Measurements from ENCODE around the gene WIPF2. TPM values are rescaled to one million over a fixed set of nuclear protein-coding genes. Genes with fewer than 3 reads are reported as not detected.

The WIPF2 gene
- total and polyA plus RNA-seq, 12 donors, result 5.2 to 30.2 (median 15.2) TPM

GRCh38 chr17:40313668-40314583, 94.8 kb downstream of the WIPF2 start:
- Histone ChIP-seq H3K4me3 (no peak overlapping the region), H3K36me3 (replicated peaks in 1 of 2) (no peaks in the 10 kb centered on the region), H3K27ac (peak overlapping the region in 3 of 5 donors; percentile 52 to 90 (median 56)), H3K4me1 (replicated peaks in 1 of 2) (peaks cover 46 to 93% of the 10 kb centered on the region in 2 donors), H3K27me3 (no peaks in the 10 kb centered on the region), H3K9me3 (replicated peaks in 1 of 3) (no peaks in the 10 kb centered on the region)
- 58 to 81% (median 65%) methylated on average over 5 to 7 of the region's 7 CpGs for WGBS, 4 donors
- TF ChIP-seq CTCF (IDR thresholded peaks at IDR 0.05) (no peak), POLR2A (IDR thresholded peaks at IDR 0.05) (no peak)
- intact Hi-C loops (cut with DNase I), result no loop called here
- DNase-seq, result no peak

GRCh38 chr17:40314584-40314956, 95.5 kb downstream of the WIPF2 start:
- H3K4me1 ChIP-seq (replicated peaks in 1 of 2), result peaks cover 51 to 93% of the 10 kb centered on the region in 2 donors
- WGBS, 4 donors, result 6 to 20% (median 13%) methylated on average over 1 to 3 of the region's 3 CpGs; no CpG with 5 or more reads in 1 of the 4 donors
- TF ChIP-seq POLR2A (IDR thresholded peaks at IDR 0.05), result no peak
- TF ChIP-seq CTCF (IDR thresholded peaks at IDR 0.05), result peak in 1 of 6 experiments; percentile 8
- H3K36me3 ChIP-seq (replicated peaks in 1 of 2), result no peaks in the 10 kb centered on the region
- H3K4me3 ChIP-seq, result no peak overlapping the region
- DNase-seq, result peak; percentile 95 to 100 (median 98)
- H3K9me3 ChIP-seq (replicated peaks in 1 of 3), result no peaks in the 10 kb centered on the region
- intact Hi-C loops (cut with DNase I), result no loop called here
- H3K27ac ChIP-seq, result peak overlapping the region in 3 of 5 donors; percentile 52 to 90 (median 56)
- H3K27me3 ChIP-seq, result no peaks in the 10 kb centered on the region

- peak overlapping the region in 2 of 5 donors; percentile 2 to 90 for H3K27ac ChIP-seq
- H3K27me3 ChIP-seq, result no peaks in the 10 kb centered on the region
- no peak overlapping the region for H3K4me3 ChIP-seq
- TF ChIP-seq CTCF (IDR thresholded peaks at IDR 0.05) (no peak), POLR2A (IDR thresholded peaks at IDR 0.05) (no peak)
- DNase-seq, result no peak
- peaks cover 57 to 93% of the 10 kb centered on the region in 2 donors for H3K4me1 ChIP-seq (replicated peaks in 1 of 2)
- WGBS, 4 donors, result 70 to 89% (median 81%) methylated on average over 2 to 3 of the region's 3 CpGs
- no peaks in the 10 kb centered on the region for H3K9me3 ChIP-seq (replicated peaks in 1 of 3)
- no peaks in the 10 kb centered on the region for H3K36me3 ChIP-seq (replicated peaks in 1 of 2)
- intact Hi-C loops (cut with DNase I), result no loop called here
Observed at GRCh38 chr17:40315206-40315605, 96.1 kb downstream of the WIPF2 start.

GRCh38 chr17:40315678-40316570, 96.8 kb downstream of the WIPF2 start:
- WGBS, 4 donors, result 65 to 88% (median 69%) methylated on average over 4 to 9 of the region's 9 CpGs
- Histone ChIP-seq H3K4me1 (replicated peaks in 1 of 2) (peaks cover 57 to 93% of the 10 kb centered on the region in 2 donors), H3K27me3 (no peaks in the 10 kb centered on the region), H3K36me3 (replicated peaks in 1 of 2) (no peaks in the 10 kb centered on the region), H3K4me3 (peak overlapping the region in 1 of 4 donors; percentile 37), H3K9me3 (replicated peaks in 1 of 3) (no peaks in the 10 kb centered on the region), H3K27ac (peak overlapping the region in 4 of 5 donors; percentile 17 to 90 (median 54))
- TF ChIP-seq CTCF (IDR thresholded peaks at IDR 0.05) (no peak), POLR2A (IDR thresholded peaks at IDR 0.05) (no peak)
- intact Hi-C loops (cut with DNase I), result no loop called here
- DNase-seq, result peak in 1 of 7 donors; percentile 21

All from adrenal gland (tissue), 12 donors.